ENCODE measurements around the gene MLLT10. TPM values are rescaled to one million over a fixed set of nuclear protein-coding genes. Genes with fewer than 3 reads are reported as not detected.

The MLLT10 gene
- total RNA-seq, 1 donor, result 50.5 TPM

DNA sequence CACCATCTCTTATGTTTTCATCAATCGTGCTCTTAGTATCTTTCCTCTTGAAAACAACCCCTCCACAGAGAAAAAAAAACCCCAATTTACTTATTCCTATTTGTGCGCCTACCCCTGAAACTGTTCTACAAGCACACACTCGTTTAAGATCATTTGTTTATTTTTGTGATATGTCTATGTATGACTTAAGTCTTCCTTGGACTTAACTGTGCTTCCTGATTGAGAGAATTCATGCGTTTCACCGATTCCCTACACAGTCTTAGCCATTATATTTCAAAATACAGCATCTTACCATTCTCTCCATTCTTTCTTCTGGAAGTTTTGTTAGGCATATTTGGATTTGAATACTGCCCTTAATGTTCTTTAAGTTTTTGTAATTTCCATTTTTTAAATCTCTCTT, 159.4 kb downstream of the MLLT10 start:
- no peak overlapping the region for H3K4me3 ChIP-seq (ENCODE audit: low read depth, low read length)
- TF ChIP-seq CTCF (IDR thresholded peaks at IDR 0.05; ENCODE audit: insufficient read depth, low read depth, low read length), result no peak
- DNase-seq (ENCODE audit: low read depth), result no peak

DNA sequence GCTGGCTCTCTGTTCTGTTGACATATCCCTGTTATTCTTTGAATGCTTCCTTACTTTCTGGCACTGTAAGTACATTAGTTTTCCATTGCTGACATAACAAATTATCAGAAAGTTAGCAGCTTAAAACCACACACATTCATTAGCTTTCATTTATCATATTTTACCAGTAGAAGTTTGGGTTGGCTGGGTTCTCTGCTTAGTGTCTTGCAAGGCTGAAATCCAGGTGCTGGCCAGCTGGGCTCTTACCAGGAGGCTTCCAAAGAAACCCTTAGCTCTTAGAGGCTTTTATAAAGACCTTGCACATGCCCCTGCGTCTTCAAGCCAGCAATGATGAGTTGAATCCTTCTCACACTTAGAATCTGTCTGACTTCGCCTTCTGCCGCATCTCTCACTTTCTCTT, 160.6 kb downstream of the MLLT10 start:
- DNase-seq (ENCODE audit: low read depth), result peak; percentile 81
- no peak for TF ChIP-seq CTCF (IDR thresholded peaks at IDR 0.05; ENCODE audit: insufficient read depth, low read depth, low read length)
- H3K4me3 ChIP-seq (ENCODE audit: low read depth, low read length), result no peak overlapping the region

- TF ChIP-seq CTCF (IDR thresholded peaks at IDR 0.05; ENCODE audit: insufficient read depth, low read depth, low read length), result no peak
- no peak for DNase-seq (ENCODE audit: low read depth)
These were observed 162.3 kb downstream of the MLLT10 start for GRCh38 chr10:21696302-21696701.

DNA sequence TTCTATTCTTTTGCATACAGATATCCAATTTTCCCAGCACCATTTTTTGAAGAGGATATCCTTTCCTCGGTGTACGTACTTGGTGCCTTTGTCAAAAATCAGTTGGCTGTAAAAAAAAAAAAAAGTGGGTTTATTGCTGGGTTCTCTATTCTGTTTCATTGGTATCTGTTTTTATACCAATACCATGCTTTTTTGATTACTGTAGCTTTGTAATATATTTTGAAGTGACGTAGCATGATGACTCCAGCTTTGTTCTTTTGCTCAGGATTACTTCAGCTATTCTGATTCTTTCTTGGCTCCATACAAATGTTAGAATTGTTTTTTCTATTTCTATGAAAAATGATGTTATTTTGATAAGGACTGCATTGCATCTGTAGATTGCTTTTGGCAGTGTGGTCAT, 165.5 kb downstream of the MLLT10 start:
- no peak for TF ChIP-seq CTCF (IDR thresholded peaks at IDR 0.05; ENCODE audit: insufficient read depth, low read depth, low read length)
- no peak for DNase-seq (ENCODE audit: low read depth)
- no peak overlapping the region for H3K4me3 ChIP-seq (ENCODE audit: low read depth, low read length)

More at GRCh38 chr10:21696302-21696701, 162.3 kb downstream of the MLLT10 start:
- no peak overlapping the region for H3K4me3 ChIP-seq (ENCODE audit: low read depth, low read length)

GRCh38 chr10:21700474-21700873, 166.4 kb downstream of the MLLT10 start:
- TF ChIP-seq CTCF (IDR thresholded peaks at IDR 0.05; ENCODE audit: insufficient read depth, low read depth, low read length), result no peak
- DNase-seq (ENCODE audit: low read depth), result no peak
- no peak overlapping the region for H3K4me3 ChIP-seq (ENCODE audit: low read depth, low read length)

GRCh38 chr10:21702633-21703111, 168.6 kb downstream of the MLLT10 start:
- no peak for TF ChIP-seq CTCF (IDR thresholded peaks at IDR 0.05; ENCODE audit: insufficient read depth, low read depth, low read length)
- no peak for DNase-seq (ENCODE audit: low read depth)
- no peak overlapping the region for H3K4me3 ChIP-seq (ENCODE audit: low read depth, low read length)

GRCh38 chr10:21705142-21705827, 171.3 kb downstream of the MLLT10 start:
- TF ChIP-seq CTCF (IDR thresholded peaks at IDR 0.05; ENCODE audit: insufficient read depth, low read depth, low read length), result no peak
- no peak for DNase-seq (ENCODE audit: low read depth)
- no peak overlapping the region for H3K4me3 ChIP-seq (ENCODE audit: low read depth, low read length)
